Measurements from ENCODE around the gene PDE1C.

The PDE1C gene

DNA sequence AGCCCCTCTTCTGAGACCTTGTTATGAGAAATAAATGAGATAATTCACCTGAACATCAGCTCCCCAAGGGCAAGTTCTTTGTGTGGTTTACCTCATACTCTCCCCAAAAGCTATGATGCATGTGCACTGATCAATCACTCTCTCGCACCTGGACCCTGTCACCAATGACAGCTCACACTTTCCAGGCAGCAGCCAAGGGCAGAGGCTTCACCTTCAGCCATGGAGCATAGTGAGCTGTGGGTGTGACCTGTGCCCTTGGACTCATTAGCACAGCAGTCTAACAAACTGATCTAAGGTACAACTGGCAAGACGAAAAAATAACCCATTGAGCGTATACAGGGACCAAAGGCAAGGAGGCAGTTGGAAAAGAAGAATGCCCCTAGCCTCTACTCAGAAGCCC, 17.0 kb downstream of the PDE1C start:
- ChIA-PET POLR2A (no interaction called here), CTCF (no interaction called here)
- TF ChIP-seq CTBP1 (IDR thresholded peaks at IDR 0.05; ENCODE audit: borderline replicate concordance), result no peak
- no peak for TF ChIP-seq LEF1 (IDR thresholded peaks at IDR 0.05; ENCODE audit: borderline replicate concordance)
- TF ChIP-seq TARDBP (IDR thresholded peaks at IDR 0.05), result no peak
- TF ChIP-seq ZNF384 (IDR thresholded peaks at IDR 0.05), result no peak
- no peak for TF ChIP-seq BHLHE40 (IDR thresholded peaks at IDR 0.05; ENCODE audit: borderline replicate concordance)
- no peak for TF ChIP-seq ARNT (IDR thresholded peaks at IDR 0.05)
- TF ChIP-seq HDGF (IDR thresholded peaks at IDR 0.05; ENCODE audit: borderline replicate concordance), result no peak
- TF ChIP-seq, protein P1, sequence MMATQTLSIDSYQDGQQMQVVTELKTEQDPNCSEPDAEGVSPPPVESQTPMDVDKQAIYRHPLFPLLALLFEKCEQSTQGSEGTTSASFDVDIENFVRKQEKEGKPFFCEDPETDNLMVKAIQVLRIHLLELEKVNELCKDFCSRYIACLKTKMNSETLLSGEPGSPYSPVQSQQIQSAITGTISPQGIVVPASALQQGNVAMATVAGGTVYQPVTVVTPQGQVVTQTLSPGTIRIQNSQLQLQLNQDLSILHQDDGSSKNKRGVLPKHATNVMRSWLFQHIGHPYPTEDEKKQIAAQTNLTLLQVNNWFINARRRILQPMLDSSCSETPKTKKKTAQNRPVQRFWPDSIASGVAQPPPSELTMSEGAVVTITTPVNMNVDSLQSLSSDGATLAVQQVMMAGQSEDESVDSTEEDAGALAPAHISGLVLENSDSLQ (IDR thresholded peaks at IDR 0.05), result no peak
- no peak for TF ChIP-seq FOXA1 (IDR thresholded peaks at IDR 0.05)
- no peak for TF ChIP-seq FOXK2 (IDR thresholded peaks at IDR 0.05)
- no peak for TF ChIP-seq FOXM1 (IDR thresholded peaks at IDR 0.05; ENCODE audit: borderline replicate concordance)
- TF ChIP-seq SUZ12 (IDR thresholded peaks at IDR 0.05), result no peak
- no peak for DNase-seq (ENCODE audit: extremely low spot score)

DNA sequence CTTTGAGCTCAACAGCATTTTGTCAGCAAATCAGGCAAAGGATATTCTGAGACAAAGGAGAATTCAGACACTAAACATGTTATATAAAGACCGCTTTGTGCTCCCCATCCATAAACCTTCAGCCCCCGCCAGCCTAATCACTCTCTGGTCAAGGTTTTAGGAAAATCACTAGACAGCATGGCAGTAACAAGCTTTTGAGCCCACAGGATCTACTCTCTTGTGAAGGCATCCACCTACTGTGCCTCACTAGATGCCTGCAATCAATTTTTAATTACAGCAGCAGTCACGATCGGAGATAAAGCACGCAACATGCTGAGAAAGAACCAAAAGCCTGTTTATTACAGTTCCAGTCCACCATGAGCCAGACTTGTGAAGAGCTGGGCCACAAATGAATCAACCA, 19.1 kb downstream of the PDE1C start:
- DNase-seq (ENCODE audit: extremely low spot score), result peak; percentile 20
- POLR2A ChIA-PET, result no interaction called here
- TF ChIP-seq ARNT (IDR thresholded peaks at IDR 0.05), result peak; percentile 80
- TF ChIP-seq FOXM1 (IDR thresholded peaks at IDR 0.05; ENCODE audit: borderline replicate concordance), result no peak
- CTCF ChIA-PET, result interaction anchor here (0.6 kb wide), 2 partner anchors 114 to 344 kb away, joined by 3 read pairs; no protein-coding TSS in a partner anchor

DNA sequence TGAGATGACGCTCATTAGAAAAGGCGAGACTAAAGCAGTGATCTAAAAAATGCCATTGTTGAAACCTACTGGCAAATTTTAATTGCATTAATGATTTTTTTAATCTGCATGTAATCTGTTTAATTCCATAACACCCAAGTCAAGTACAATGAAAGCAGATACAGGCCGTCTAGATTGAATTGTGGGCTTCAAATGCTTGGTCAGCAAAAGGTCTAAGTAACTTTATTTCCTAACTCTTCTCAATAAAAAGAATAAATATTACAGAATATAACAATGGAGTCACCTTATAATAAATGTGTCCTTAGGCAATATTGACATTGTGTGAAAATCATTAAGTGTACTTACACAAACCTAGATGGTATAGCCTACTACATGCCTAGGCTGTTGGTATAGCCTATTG, 20.6 kb downstream of the PDE1C start:
- ChIA-PET POLR2A (no interaction called here), CTCF (no interaction called here)
- TF ChIP-seq BHLHE40 (IDR thresholded peaks at IDR 0.05; ENCODE audit: borderline replicate concordance), result no peak
- TF ChIP-seq L3MBTL2 (conservative IDR thresholded peaks at IDR 0.05), result no peak
- TF ChIP-seq HDGF (IDR thresholded peaks at IDR 0.05; ENCODE audit: borderline replicate concordance), result no peak
- no peak for TF ChIP-seq TARDBP (IDR thresholded peaks at IDR 0.05)
- no peak for TF ChIP-seq FOXM1 (IDR thresholded peaks at IDR 0.05; ENCODE audit: borderline replicate concordance)
- TF ChIP-seq ARNT (IDR thresholded peaks at IDR 0.05), result no peak
- TF ChIP-seq CTBP1 (IDR thresholded peaks at IDR 0.05; ENCODE audit: borderline replicate concordance), result no peak
- no peak for DNase-seq (ENCODE audit: extremely low spot score)

DNA sequence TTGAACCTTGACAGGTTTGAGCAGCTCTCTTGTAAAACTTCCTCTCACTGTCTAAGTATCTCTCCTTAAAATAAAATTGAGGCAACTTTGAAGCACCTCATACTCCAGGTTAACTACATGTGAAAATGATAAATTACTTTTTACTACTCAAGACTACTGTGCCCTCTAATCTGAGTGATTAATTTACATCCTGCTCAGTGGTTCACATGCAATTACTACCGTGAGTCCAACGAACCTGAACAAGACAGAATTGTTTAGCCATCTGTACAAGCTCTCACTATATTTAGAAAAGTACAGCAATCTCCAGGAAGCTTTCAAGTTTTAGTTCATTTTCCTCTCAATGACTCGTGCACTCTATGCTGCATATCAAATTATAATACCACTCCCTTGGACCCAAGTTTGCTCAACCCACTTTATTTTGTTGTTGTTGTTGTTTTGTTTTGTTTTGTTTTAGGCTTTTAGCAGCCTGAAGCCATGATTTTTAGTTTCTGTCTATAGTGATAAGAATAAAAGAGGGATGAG, 21.2 kb downstream of the PDE1C start:
- POLR2A ChIA-PET, result no interaction called here
- TF ChIP-seq NFRKB (IDR thresholded peaks at IDR 0.05), result no peak
- TF ChIP-seq CTBP1 (IDR thresholded peaks at IDR 0.05; ENCODE audit: borderline replicate concordance), result no peak
- TF ChIP-seq TARDBP (IDR thresholded peaks at IDR 0.05), result no peak
- TF ChIP-seq L3MBTL2 (conservative IDR thresholded peaks at IDR 0.05), result no peak
- TF ChIP-seq FOXA1 (IDR thresholded peaks at IDR 0.05), result no peak
- no peak for TF ChIP-seq LEF1 (IDR thresholded peaks at IDR 0.05; ENCODE audit: borderline replicate concordance)
- TF ChIP-seq FOXK2 (IDR thresholded peaks at IDR 0.05), result no peak
- no peak for TF ChIP-seq SUZ12 (IDR thresholded peaks at IDR 0.05)
- TF ChIP-seq SP1 (IDR thresholded peaks at IDR 0.05), result no peak
- CTCF ChIA-PET, result no interaction called here
- no peak for DNase-seq (ENCODE audit: extremely low spot score)

DNA sequence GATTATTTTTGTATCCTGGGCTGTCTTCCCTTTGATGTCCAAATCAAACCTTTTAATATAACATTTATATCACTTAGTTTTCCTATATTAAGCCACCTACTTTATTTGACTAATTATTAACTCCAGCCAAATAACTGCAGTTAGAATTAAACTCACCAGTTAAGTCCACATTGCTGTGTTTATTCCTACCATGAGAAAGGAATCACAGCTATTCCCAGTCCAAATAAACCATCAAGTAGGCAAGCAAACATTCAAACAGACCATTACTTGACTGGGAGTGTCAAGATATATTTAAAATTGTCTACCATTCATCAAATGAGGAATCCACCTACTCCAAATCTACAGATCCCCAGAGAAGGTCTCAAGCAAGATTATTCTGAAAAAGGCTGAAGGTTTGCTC, 22.4 kb downstream of the PDE1C start:
- TF ChIP-seq CTBP1 (IDR thresholded peaks at IDR 0.05; ENCODE audit: borderline replicate concordance), result no peak
- TF ChIP-seq NFRKB (IDR thresholded peaks at IDR 0.05), result no peak
- TF ChIP-seq HDGF (IDR thresholded peaks at IDR 0.05; ENCODE audit: borderline replicate concordance), result no peak
- TF ChIP-seq, protein P1 (IDR thresholded peaks at IDR 0.05), result no peak
- no peak for TF ChIP-seq ZNF384 (IDR thresholded peaks at IDR 0.05)
- TF ChIP-seq SP1 (IDR thresholded peaks at IDR 0.05), result no peak
- ChIA-PET POLR2A (no interaction called here), CTCF (no interaction called here)
- DNase-seq (ENCODE audit: extremely low spot score), result no peak

DNA sequence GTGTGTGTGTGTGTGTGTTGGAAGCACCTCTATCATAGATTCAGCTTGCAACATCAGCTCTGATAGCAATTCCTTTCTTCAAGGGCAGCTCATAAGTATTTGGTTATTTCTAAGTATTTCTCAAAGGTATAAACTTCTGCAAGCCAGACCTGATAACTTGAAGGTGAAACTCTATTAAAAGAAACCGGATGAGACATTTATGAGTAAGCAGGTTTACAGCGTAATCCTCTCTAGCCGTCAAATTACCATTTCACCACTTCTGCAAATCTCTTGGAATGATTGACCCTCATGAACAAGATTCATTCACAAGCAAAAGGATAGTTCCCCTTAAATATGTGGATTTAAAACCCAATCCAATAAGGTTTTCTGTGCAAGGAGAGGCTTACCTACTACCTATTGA, 23.1 kb downstream of the PDE1C start:
- TF ChIP-seq FOXK2 (IDR thresholded peaks at IDR 0.05), result no peak
- TF ChIP-seq, protein P1 (IDR thresholded peaks at IDR 0.05), result no peak
- no peak for TF ChIP-seq NFRKB (IDR thresholded peaks at IDR 0.05)
- no peak for TF ChIP-seq SP1 (IDR thresholded peaks at IDR 0.05)
- DNase-seq (ENCODE audit: extremely low spot score), result no peak
- POLR2A ChIA-PET, result no interaction called here
- CTCF ChIA-PET, result interaction anchor here (0.6 kb wide), 1 partner anchor 22 kb away, joined by 4 read pairs; no protein-coding TSS in a partner anchor

DNA sequence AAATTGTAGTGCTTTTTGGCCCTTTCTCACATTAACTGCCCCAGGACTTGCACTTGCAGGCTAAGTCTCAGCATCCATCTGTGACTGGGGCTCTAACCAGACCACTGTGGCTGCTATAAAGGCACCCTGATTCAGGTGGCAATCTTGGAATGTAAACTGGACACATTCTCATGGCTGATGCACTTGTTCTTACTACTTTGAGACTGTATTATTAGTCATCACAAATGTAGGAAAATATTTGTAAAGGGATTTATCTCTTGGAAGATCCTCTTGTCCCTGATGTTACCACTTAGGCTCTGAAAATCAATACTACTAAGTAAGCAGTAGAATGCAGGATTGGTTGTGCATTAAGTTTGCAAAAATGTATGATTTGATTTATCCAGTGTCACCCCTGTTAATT, 25.0 kb downstream of the PDE1C start:
- ChIA-PET CTCF (no interaction called here), POLR2A (no interaction called here)
- TF ChIP-seq NFRKB (IDR thresholded peaks at IDR 0.05) (no peak), LEF1 (IDR thresholded peaks at IDR 0.05; ENCODE audit: borderline replicate concordance) (no peak), FOXM1 (IDR thresholded peaks at IDR 0.05; ENCODE audit: borderline replicate concordance) (no peak), HDGF (IDR thresholded peaks at IDR 0.05; ENCODE audit: borderline replicate concordance) (no peak)
- no peak for DNase-seq (ENCODE audit: extremely low spot score)

DNA sequence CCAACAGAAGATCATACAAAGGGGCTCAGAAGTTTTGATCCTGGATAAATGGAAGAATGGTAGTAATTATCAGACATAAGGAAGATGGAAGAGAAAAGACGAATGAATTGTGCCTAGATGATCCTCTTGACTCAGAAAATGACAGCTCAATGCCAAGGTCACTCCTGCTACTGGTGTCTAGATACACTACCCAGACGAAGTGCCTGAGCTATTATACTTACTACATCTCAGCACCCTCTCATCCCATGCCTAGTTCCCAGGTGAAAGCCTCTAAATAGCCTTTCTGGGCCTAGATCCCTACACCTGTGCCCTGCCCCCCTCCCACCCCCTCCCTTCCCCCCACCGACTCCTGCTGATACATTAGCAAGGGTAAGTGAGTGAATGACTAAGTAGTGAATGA, 25.5 kb downstream of the PDE1C start:
- ChIA-PET CTCF (no interaction called here), POLR2A (no interaction called here)

More for the DNA sequence above, 25.5 kb downstream of the PDE1C start:
- no peak for TF ChIP-seq CTBP1 (IDR thresholded peaks at IDR 0.05; ENCODE audit: borderline replicate concordance)
- TF ChIP-seq, protein P1 (IDR thresholded peaks at IDR 0.05), result no peak
- TF ChIP-seq LEF1 (IDR thresholded peaks at IDR 0.05; ENCODE audit: borderline replicate concordance), result no peak
- no peak for TF ChIP-seq SUZ12 (IDR thresholded peaks at IDR 0.05)
- TF ChIP-seq TARDBP (IDR thresholded peaks at IDR 0.05), result no peak
- TF ChIP-seq BHLHE40 (IDR thresholded peaks at IDR 0.05; ENCODE audit: borderline replicate concordance), result no peak
- no peak for TF ChIP-seq FOXK2 (IDR thresholded peaks at IDR 0.05)
- no peak for TF ChIP-seq ARNT (IDR thresholded peaks at IDR 0.05)
- TF ChIP-seq HDGF (IDR thresholded peaks at IDR 0.05; ENCODE audit: borderline replicate concordance), result no peak
- TF ChIP-seq ELF4 (IDR thresholded peaks at IDR 0.05), result no peak
- no peak for TF ChIP-seq ZNF384 (IDR thresholded peaks at IDR 0.05)
- no peak for TF ChIP-seq SP1 (IDR thresholded peaks at IDR 0.05)
- no peak for TF ChIP-seq NFRKB (IDR thresholded peaks at IDR 0.05)
- no peak for TF ChIP-seq L3MBTL2 (conservative IDR thresholded peaks at IDR 0.05)
- TF ChIP-seq FOXM1 (IDR thresholded peaks at IDR 0.05; ENCODE audit: borderline replicate concordance), result no peak
- TF ChIP-seq FOXA1 (IDR thresholded peaks at IDR 0.05), result no peak
- no peak for DNase-seq (ENCODE audit: extremely low spot score)
